ENCODE data around the gene DLGAP4.

DLGAP4 gene

DNA sequence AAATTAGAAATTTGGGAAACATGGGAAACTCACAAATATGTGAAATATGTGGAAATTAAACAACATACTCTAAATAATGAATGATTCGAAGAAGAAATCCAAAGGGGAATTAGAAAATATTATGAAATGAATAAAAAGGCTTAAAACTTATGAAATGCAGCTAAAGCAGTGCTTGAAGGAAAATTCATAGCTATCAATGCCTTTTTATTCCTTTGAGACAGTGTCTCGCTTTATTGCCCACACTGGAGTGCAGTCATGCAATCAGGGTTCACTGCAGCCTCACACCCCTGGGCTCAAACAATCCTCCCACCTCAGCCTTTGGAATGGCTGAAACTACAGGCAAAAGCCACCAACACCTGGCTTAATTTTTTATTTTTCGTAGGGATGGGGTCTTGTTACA lies 259.4 kb downstream of the DLGAP4 start:
- peaks cover 26% of the 10 kb centered on the region for H3K9me3 Mint-ChIP-seq
- H3K4me1 Mint-ChIP-seq = peaks cover 13% of the 10 kb centered on the region
- H3K4me3 Mint-ChIP-seq = no peak overlapping the region
- H3K27me3 Mint-ChIP-seq (ENCODE audit: low read depth, poor library complexity) = peaks cover 3% of the 10 kb centered on the region
- no peak overlapping the region for H3K27ac Mint-ChIP-seq
- H3K36me3 Mint-ChIP-seq (ENCODE audit: low read depth) = peaks cover 31% of the 10 kb centered on the region
- TF ChIP-seq, protein P1, sequence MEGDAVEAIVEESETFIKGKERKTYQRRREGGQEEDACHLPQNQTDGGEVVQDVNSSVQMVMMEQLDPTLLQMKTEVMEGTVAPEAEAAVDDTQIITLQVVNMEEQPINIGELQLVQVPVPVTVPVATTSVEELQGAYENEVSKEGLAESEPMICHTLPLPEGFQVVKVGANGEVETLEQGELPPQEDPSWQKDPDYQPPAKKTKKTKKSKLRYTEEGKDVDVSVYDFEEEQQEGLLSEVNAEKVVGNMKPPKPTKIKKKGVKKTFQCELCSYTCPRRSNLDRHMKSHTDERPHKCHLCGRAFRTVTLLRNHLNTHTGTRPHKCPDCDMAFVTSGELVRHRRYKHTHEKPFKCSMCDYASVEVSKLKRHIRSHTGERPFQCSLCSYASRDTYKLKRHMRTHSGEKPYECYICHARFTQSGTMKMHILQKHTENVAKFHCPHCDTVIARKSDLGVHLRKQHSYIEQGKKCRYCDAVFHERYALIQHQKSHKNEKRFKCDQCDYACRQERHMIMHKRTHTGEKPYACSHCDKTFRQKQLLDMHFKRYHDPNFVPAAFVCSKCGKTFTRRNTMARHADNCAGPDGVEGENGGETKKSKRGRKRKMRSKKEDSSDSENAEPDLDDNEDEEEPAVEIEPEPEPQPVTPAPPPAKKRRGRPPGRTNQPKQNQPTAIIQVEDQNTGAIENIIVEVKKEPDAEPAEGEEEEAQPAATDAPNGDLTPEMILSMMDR (IDR thresholded peaks at IDR 0.05) = no peak
- DNase-seq = no peak

GRCh38 chr20:36569847-36570429 lies 263.8 kb downstream of the DLGAP4 start:
- no peak for DNase-seq
- Mint-ChIP-seq H3K27ac (no peak overlapping the region), H3K36me3 (ENCODE audit: low read depth) (peaks cover 16% of the 10 kb centered on the region), H3K27me3 (ENCODE audit: low read depth, poor library complexity) (peaks cover 6% of the 10 kb centered on the region), H3K4me3 (no peak overlapping the region), H3K4me1 (peaks cover 43% of the 10 kb centered on the region), H3K9me3 (peaks cover 18% of the 10 kb centered on the region)
- TF ChIP-seq, protein P1 (IDR thresholded peaks at IDR 0.05) = no peak

DNA sequence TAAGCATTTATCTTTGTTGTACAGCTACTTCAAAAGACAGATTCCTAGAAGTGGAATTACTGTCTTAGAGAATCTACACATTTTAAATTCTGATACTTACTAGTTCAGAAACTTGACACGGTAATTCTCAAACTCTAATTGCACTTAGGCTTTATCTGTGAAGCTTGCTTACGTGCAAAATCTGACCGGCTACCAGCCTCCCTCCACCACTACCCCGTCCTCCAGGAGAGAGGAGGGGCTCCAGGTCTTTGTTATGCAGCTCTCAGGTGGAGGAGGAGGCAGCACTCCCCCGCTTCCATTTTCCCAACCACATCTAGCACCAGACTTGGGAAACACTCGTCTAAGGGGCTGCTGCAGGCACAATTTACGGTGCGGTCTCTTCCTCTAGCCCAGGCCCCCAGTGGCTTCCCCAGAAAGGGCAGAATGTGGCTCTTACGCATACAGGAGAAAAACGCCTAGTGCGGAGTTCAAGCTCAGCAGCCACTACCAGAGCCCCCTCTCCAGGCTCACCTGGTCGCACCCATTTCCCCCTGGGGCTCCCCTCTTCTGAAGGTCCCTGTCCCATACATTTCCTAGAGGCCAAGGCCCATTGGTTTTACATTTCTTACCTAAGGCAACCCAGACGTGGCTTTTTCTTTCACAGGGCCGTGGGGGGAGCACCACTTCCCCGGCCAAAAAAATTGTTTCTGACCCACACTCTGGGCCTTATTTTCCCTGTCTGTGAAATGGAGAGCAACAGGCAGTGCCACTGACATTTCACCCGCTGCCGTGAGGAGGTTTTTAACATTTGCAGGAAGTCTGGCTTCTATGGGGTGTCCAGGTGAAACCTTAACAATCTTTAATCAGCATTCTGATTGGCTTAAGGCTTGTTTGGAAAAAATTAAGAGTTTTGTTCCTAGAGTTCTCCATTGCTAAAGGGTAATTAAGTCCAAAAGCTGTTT lies 265.7 kb downstream of the DLGAP4 start:
- peak; percentile 50 for DNase-seq
- Mint-ChIP-seq H3K27ac (peak overlapping the region; percentile 96), H3K4me3 (peak overlapping the region; percentile 84), H3K27me3 (ENCODE audit: low read depth, poor library complexity) (peaks cover 6% of the 10 kb centered on the region), H3K9me3 (peaks cover 6% of the 10 kb centered on the region), H3K4me1 (peaks cover 60% of the 10 kb centered on the region), H3K36me3 (ENCODE audit: low read depth) (peaks cover 19% of the 10 kb centered on the region)
- TF ChIP-seq, protein P1 (IDR thresholded peaks at IDR 0.05) = peak; percentile 6

DNA sequence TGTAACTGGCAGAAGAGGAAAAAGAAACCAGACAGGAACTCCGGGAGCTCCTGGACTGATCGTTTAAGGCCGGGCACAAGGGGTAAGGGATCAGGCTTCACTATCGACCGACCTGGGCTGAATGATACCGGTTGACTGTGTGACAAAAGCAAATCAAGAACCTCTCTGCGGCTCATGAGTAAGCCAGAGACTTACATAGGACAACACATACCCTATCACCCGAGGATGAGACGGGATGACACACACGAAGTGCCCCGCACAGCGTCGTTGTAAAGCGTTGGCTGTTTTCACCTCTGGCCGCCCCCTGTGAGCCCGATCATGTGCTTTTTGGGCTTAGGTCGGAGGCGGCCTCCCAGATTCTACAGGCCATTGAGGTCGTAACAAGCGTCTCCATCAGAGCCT lies 266.6 kb downstream of the DLGAP4 start:
- no peak for DNase-seq
- peak overlapping the region; percentile 96 for H3K27ac Mint-ChIP-seq
- H3K4me1 Mint-ChIP-seq = peaks cover 60% of the 10 kb centered on the region

DNA sequence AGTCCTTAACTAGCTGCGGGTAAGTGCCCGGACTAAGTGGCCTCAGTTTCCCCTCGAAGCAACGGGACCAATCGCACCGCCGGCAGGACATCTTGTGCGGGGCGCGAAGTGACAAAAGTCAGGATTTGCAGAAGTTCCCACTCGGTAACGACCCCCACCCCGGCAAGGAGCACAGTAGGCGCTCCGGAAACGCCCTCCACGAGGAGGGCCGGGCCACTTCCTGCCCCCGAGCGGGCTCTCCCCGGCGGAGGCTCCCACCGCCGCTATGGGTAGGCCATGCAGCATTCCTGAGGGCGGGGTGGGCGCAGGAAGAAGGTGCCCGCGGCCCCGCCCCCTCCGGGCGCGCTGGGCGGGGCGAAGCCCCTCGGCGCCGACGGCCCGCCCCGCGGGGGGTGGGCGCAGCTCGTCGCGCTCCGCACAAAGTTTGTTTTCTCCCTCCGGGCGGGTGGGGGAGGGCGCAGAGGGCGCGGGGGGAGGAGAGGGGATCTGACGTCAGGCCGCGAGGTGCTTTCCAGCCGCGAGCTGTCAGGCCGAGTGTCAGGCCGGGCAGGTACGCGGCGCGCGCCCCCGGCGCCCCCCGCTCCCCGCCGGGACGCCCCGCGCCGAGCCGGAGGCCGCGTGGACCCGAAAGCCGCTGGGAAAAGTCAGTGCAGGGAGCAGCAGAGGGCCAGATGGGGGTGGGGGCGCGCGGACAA lies 267.1 kb downstream of the DLGAP4 start, which contains the start of gene TGIF2:
Gene TGIF2 (plus strand): TSS at position 495 of the 695 bp plus-strand sequence. CDS start 5,178 bp downstream, outside the sequence.
- peak; percentile 95 for DNase-seq
- TF ChIP-seq, protein P1 (IDR thresholded peaks at IDR 0.05) = no peak
- H3K36me3 Mint-ChIP-seq (ENCODE audit: low read depth) = peaks cover 14% of the 10 kb centered on the region
- no peaks in the 10 kb centered on the region for H3K9me3 Mint-ChIP-seq
- peak within 1 kb of the TSS; percentile 93 for H3K4me3 Mint-ChIP-seq
- peak within 1 kb of the TSS; percentile 96 for H3K27ac Mint-ChIP-seq
- H3K4me1 Mint-ChIP-seq = peaks cover 60% of the 10 kb centered on the region
- H3K27me3 Mint-ChIP-seq (ENCODE audit: low read depth, poor library complexity) = peaks cover 6% of the 10 kb centered on the region

More for the DNA sequence above, 266.6 kb downstream of the DLGAP4 start:
- TF ChIP-seq, protein P1 (IDR thresholded peaks at IDR 0.05) = no peak
- Mint-ChIP-seq H3K9me3 (no peaks in the 10 kb centered on the region), H3K4me3 (peak overlapping the region; percentile 84), H3K36me3 (ENCODE audit: low read depth) (peaks cover 14% of the 10 kb centered on the region), H3K27me3 (ENCODE audit: low read depth, poor library complexity) (peaks cover 6% of the 10 kb centered on the region)
